ENCODE results near the gene STX8. TPM values are rescaled to one million over a fixed set of nuclear protein-coding genes. Genes with fewer than 3 reads are reported as not detected.

STX8 gene
- polyA plus RNA-seq, 1 experiment, result 103 TPM

DNA sequence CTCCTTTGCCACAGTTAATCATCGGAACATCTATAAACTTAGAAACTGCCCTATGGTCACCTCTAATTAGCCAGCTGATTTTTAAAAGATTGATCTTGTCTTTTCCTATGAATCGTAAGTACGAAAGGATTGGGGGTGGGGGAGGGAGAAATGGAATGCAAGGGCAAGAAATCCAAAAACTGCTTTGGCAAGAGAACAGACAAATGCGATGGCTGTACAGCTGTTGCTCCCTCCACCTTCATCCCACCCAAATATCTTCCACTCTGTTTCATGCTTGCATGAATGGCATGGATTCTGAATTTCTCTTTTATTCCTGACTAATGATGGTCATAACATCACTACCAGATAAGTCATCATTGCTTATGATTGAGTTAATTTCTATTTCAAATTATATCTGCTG is 165.7 kb downstream of the STX8 start:
- ChIA-PET POLR2A (no interaction called here), CTCF (no interaction called here)
- Histone ChIP-seq H3K27ac (ENCODE audit: low read depth, low read length) (no peak overlapping the region), H3K4me3 (ENCODE audit: low read depth, low read length) (no peak overlapping the region), H3K27me3 (ENCODE audit: control insufficient read depth, insufficient read depth, low read length) (no peaks in the 10 kb centered on the region), H3K9me3 (ENCODE audit: control insufficient read depth, insufficient read depth, low read length) (no peaks in the 10 kb centered on the region)
- TF ChIP-seq, protein P1, sequence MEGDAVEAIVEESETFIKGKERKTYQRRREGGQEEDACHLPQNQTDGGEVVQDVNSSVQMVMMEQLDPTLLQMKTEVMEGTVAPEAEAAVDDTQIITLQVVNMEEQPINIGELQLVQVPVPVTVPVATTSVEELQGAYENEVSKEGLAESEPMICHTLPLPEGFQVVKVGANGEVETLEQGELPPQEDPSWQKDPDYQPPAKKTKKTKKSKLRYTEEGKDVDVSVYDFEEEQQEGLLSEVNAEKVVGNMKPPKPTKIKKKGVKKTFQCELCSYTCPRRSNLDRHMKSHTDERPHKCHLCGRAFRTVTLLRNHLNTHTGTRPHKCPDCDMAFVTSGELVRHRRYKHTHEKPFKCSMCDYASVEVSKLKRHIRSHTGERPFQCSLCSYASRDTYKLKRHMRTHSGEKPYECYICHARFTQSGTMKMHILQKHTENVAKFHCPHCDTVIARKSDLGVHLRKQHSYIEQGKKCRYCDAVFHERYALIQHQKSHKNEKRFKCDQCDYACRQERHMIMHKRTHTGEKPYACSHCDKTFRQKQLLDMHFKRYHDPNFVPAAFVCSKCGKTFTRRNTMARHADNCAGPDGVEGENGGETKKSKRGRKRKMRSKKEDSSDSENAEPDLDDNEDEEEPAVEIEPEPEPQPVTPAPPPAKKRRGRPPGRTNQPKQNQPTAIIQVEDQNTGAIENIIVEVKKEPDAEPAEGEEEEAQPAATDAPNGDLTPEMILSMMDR (IDR thresholded peaks at IDR 0.05; ENCODE audit: low read depth, low read length), result no peak
- DNase-seq (ENCODE audit: low read depth, low spot score), result no peak

DNA sequence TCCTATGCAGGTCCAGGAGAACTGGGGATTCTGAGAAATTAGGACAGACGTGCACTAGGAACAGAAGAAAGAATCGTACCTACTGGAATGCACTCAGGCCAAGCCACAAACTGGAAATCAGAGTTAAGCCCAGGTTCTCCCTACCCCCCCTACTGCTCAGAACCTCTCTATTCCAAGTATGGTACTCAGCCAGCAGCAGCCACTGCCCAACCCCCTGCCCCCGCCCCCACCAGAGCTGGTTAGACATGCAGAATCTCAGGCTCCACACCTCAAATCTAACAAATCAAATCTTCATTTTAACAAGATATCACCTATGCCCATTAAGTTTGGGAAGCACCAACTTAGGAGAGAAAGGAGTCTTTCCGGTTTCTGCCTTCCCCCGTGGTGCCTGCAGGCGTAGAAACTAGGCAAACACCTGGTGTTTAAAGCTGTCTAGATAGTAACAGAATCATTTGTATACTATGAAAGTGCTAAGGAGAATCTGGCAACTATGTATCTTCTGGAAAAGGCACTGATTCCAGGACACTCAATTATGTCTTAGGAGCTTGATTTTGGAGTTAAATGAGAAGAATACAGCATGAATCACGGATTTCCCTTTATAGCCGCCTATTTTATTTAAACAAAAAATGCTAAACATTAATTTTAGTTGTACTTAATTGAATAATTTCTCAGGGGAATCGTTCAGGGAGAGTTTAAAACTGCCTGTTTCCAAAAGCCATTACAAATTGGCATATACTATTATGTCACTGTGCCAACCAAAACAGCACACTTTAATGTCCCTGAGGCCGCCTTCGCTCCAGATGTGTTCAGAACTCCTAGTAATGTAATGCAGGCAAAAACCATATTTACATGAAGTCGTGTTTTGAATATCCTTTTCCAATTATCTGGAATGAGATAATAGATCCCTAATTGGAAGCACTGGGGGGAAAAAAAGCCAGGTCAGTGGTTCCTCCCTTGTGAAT is 166.5 kb downstream of the STX8 start:
- H3K27ac ChIP-seq (ENCODE audit: low read depth, low read length), result no peak overlapping the region
- TF ChIP-seq, protein P1 (IDR thresholded peaks at IDR 0.05; ENCODE audit: low read depth, low read length), result no peak
- ChIA-PET POLR2A (interaction anchor here (0.8 kb wide), 1 partner anchor 48 kb away, joined by 3 read pairs; no protein-coding TSS in a partner anchor), CTCF (interaction anchor here (0.5 kb wide), 1 partner anchor 12 kb away, joined by 4 read pairs; no protein-coding TSS in a partner anchor)
- H3K9me3 ChIP-seq (ENCODE audit: control insufficient read depth, insufficient read depth, low read length), result no peaks in the 10 kb centered on the region
- no peaks in the 10 kb centered on the region for H3K27me3 ChIP-seq (ENCODE audit: control insufficient read depth, insufficient read depth, low read length)
- no peak for DNase-seq (ENCODE audit: low read depth, low spot score)
- no peak overlapping the region for H3K4me3 ChIP-seq (ENCODE audit: low read depth, low read length)

DNA sequence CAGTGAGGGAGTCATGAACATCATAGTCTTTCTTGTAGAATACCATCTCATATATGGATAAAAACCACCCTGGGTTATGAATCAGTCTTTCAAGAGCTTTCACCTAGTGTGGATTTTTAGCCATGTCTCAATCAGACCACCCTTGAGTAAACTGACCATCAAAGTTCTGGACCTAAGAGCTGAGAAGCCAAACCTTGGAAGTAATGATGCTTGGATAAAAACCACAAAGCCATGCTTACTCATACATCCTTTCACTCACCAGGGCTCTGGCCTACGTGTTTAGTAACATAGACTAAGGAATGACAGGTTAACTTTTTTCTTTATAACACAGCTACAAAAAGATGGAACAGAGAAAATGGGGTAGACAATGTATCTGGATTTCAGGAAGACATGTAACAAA is 167.2 kb downstream of the STX8 start:
- TF ChIP-seq, protein P1 (IDR thresholded peaks at IDR 0.05; ENCODE audit: low read depth, low read length), result no peak
- ChIA-PET POLR2A (interaction anchor here (0.8 kb wide), 1 partner anchor 47 kb away, joined by 3 read pairs; no protein-coding TSS in a partner anchor), CTCF (no interaction called here)
- no peaks in the 10 kb centered on the region for H3K9me3 ChIP-seq (ENCODE audit: control insufficient read depth, insufficient read depth, low read length)
- no peak overlapping the region for H3K27ac ChIP-seq (ENCODE audit: low read depth, low read length)
- DNase-seq (ENCODE audit: low read depth, low spot score), result no peak
- no peak overlapping the region for H3K4me3 ChIP-seq (ENCODE audit: low read depth, low read length)
- H3K27me3 ChIP-seq (ENCODE audit: control insufficient read depth, insufficient read depth, low read length), result no peaks in the 10 kb centered on the region

DNA sequence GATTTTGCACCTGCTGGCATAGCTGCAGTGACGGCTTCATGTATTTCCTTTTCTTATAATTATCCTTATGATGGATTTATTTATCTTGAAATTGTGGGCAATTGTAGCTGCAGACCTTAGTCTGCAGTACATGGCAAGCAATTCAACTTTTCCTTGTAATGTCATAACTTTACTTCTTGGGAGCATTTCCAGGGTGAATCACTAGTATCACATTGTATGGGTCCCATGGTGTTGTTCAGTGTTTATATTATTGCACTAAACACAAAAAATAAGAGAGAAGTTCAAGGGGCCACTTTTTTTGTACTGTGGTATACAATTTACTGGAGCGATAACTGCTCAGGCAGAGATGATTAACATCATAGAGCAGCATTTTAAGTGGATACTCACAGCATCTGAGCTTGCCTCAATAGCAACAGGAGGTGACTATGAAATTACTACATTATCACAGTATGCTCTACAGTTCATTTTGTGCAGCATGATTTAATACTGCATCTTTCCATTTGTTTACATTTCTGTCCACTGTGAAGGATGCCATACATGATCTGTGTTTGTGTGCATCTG is 169.5 kb downstream of the STX8 start:
- no peaks in the 10 kb centered on the region for H3K27me3 ChIP-seq (ENCODE audit: control insufficient read depth, insufficient read depth, low read length)
- POLR2A ChIA-PET, result no interaction called here
- no peaks in the 10 kb centered on the region for H3K9me3 ChIP-seq (ENCODE audit: control insufficient read depth, insufficient read depth, low read length)
- no peak overlapping the region for H3K27ac ChIP-seq (ENCODE audit: low read depth, low read length)
- CTCF ChIA-PET, result interaction anchor here (0.7 kb wide), 1 partner anchor 64 kb away, joined by 3 read pairs; no protein-coding TSS in a partner anchor
- H3K4me3 ChIP-seq (ENCODE audit: low read depth, low read length), result no peak overlapping the region
- DNase-seq (ENCODE audit: low read depth, low spot score), result no peak
- TF ChIP-seq, protein P1 (IDR thresholded peaks at IDR 0.05; ENCODE audit: low read depth, low read length), result no peak

DNA sequence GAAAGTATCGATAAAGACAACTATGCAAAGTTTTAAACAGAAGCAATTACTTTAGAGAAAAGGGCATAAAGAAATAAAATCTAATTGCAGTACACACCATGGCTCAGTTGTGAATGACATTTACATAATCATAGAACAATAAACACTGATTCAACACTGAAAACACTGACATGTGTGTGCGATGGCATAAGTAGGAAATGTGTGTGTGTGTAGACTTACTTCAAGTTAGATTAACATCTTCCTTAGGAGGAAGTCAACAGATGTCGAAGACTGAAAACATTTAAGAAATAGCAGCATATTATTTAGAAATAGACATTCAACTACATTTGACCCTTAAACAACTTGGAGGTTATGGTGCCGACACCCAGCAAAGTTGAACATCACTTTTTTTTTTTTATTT is 172.4 kb downstream of the STX8 start:
- ChIA-PET CTCF (interaction anchor here (1.2 kb wide), 1 partner anchor 60 kb away, joined by 3 read pairs; no protein-coding TSS in a partner anchor), POLR2A (no interaction called here)
- DNase-seq (ENCODE audit: low read depth, low spot score), result no peak
- no peaks in the 10 kb centered on the region for H3K9me3 ChIP-seq (ENCODE audit: control insufficient read depth, insufficient read depth, low read length)
- no peak overlapping the region for H3K27ac ChIP-seq (ENCODE audit: low read depth, low read length)
- TF ChIP-seq, protein P1 (IDR thresholded peaks at IDR 0.05; ENCODE audit: low read depth, low read length), result no peak
- no peaks in the 10 kb centered on the region for H3K27me3 ChIP-seq (ENCODE audit: control insufficient read depth, insufficient read depth, low read length)
- H3K4me3 ChIP-seq (ENCODE audit: low read depth, low read length), result no peak overlapping the region
